Right lobe of liver (tissue), 4 donors: ENCODE measurements around the gene BACH2.
"Not testable (repeated sequence)": the region's sequence is repeated elsewhere in the genome, so short reads cannot be mapped to it uniquely, and the experiment has no call there.

Source experiments
- POLR2A ChIP-seq: fragments of 450-650 bp; IDR thresholded peaks from one replicate; pipeline ENCODE4 v1.6.1; 2017; ENCODE audit warnings: antibody characterized with exemption, mild to moderate bottlenecking
- TF ChIP-seq, protein P1 (sequence below), 4 donors: fragments of 200-600 bp in 3 of 4; fragments of 450-650 bp in 1 of 4; IDR thresholded peaks; one replicate each; pipeline versions ENCODE4 v1.5.1 to v1.8.0; 2016 to 2022; ENCODE audit warnings: antibody characterized with exemption in 4 of 4, mild to moderate bottlenecking in 2 of 4
- donor health status: DM: no; HTN: no; CAD: no.
- donor health status: DM: no; HTN: no; CAD: no.
- donor health status: DM: no; HTN: yes; CAD: no.

DNA sequence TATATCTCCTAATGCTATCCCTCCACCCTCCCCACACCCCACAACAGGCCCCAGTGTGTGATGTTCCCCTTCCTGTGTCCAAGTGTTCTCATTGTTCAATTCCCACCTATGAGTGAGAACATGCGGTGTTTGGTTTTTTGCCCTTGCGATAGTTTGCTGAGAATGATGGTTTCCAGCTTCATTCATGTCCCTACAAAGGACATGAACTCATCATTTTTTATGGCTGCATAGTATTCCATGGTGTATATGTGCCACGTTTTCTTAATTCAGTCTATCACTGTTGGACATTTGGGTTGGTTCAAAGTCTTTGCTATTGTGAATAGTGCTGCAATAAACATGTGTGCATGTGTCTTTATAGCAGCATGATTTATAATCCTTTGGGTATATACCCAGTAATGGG, 163.0 kb downstream of the BACH2 start:
- TF ChIP-seq, protein P1, sequence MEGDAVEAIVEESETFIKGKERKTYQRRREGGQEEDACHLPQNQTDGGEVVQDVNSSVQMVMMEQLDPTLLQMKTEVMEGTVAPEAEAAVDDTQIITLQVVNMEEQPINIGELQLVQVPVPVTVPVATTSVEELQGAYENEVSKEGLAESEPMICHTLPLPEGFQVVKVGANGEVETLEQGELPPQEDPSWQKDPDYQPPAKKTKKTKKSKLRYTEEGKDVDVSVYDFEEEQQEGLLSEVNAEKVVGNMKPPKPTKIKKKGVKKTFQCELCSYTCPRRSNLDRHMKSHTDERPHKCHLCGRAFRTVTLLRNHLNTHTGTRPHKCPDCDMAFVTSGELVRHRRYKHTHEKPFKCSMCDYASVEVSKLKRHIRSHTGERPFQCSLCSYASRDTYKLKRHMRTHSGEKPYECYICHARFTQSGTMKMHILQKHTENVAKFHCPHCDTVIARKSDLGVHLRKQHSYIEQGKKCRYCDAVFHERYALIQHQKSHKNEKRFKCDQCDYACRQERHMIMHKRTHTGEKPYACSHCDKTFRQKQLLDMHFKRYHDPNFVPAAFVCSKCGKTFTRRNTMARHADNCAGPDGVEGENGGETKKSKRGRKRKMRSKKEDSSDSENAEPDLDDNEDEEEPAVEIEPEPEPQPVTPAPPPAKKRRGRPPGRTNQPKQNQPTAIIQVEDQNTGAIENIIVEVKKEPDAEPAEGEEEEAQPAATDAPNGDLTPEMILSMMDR (IDR thresholded peaks at IDR 0.05) = not testable (repeated sequence)
- not testable (repeated sequence) for TF ChIP-seq POLR2A
